IMR-90 (cell line): ENCODE results near the gene MICA. TPM values are rescaled to one million over a fixed set of nuclear protein-coding genes. Genes with fewer than 3 reads are reported as not detected.

ENCODE experiments used
- ATAC-seq: fragments of 200-7000 bp; cut with Tn5 transposase; 2 replicates; pipeline ENCODE4 v1.9.1; 2020; ENCODE audit warnings: low read depth, mild to moderate bottlenecking, moderate library complexity
- BruUV-seq: library from RNA; stranded (reverse); fragments of 400-500 nt; replicated peaks from 2 replicates; lab custom pipeline; 2021; lab: Mats Ljungman, UMichigan
- CTCF ChIA-PET: fragments of 300-600 bp; formaldehyde crosslinking; extraction: SDS; loops from one replicate; lab custom pipeline; 2021; ENCODE audit warnings: antibody characterized with exemption; lab: Yijun Ruan, JAX
- POLR2A ChIA-PET: fragments of 300-600 bp; sonication (Branson Sonifier 250); formaldehyde crosslinking; loops from one replicate; lab custom pipeline; 2022; ENCODE audit warnings: antibody characterized with exemption; ENCODE audit not compliant: unreplicated experiment; lab: Charles Lee
- DNase-seq: peaks from one replicate; pipeline ENCODE4 v3.0.0; 2013
- H2AFZ ChIP-seq: replicated peaks from 2 replicates; pipeline ENCODE3; 2013; ENCODE audit warnings: low read length, mild to moderate bottlenecking; ENCODE audit not compliant: poor library complexity
- H2AK5ac ChIP-seq: 2 replicates; pipeline ENCODE4 v1.6.1; 2013; ENCODE audit warnings: low read depth, low read length, inconsistent platforms
- H2AK9ac ChIP-seq: replicated peaks from 2 replicates; pipeline ENCODE3; 2013; ENCODE audit warnings: mild to moderate bottlenecking, low read depth, low read length, moderate library complexity; ENCODE audit not compliant: poor library complexity
- H2BK120ac ChIP-seq: 2 replicates; pipeline ENCODE4 v1.6.1; 2013; ENCODE audit warnings: low read depth, low read length, inconsistent platforms
- H2BK15ac ChIP-seq: 3 replicates; pipeline ENCODE4 v1.6.1; 2013; ENCODE audit warnings: low read depth, low read length, inconsistent platforms
- H2BK20ac ChIP-seq: 2 replicates; pipeline ENCODE4 v1.6.1; 2013; ENCODE audit warnings: low read depth, mild to moderate bottlenecking, inconsistent platforms, low read length, moderate library complexity
- H2BK5ac ChIP-seq: 2 replicates; pipeline ENCODE4 v1.6.1; 2013; ENCODE audit warnings: mild to moderate bottlenecking, low read depth, low read length, inconsistent platforms; ENCODE audit not compliant: poor library complexity, severe bottlenecking
- H3K14ac ChIP-seq: replicated peaks from 2 replicates; pipeline ENCODE4 v1.6.1; 2013; ENCODE audit warnings: low read depth, low read length, inconsistent platforms
- H3K18ac ChIP-seq: 2 replicates; pipeline ENCODE4 v1.6.1; 2013; ENCODE audit warnings: low read depth, low read length, control low read depth
- H3K23ac ChIP-seq: 2 replicates; pipeline ENCODE4 v1.6.1; 2013; ENCODE audit warnings: low read depth, low read length, inconsistent platforms
- H3K27ac ChIP-seq: 2 replicates; pipeline ENCODE4 v1.5.1; 2013; ENCODE audit warnings: mild to moderate bottlenecking, control low read depth, low read length; ENCODE audit not compliant: insufficient read depth
- H3K27me3 ChIP-seq: 2 replicates; pipeline ENCODE4 v1.6.1; 2013; ENCODE audit warnings: low read length; ENCODE audit not compliant: control insufficient read depth, insufficient read depth
- H3K36me3 ChIP-seq: 2 replicates; pipeline ENCODE4 v1.6.1; 2013; ENCODE audit warnings: low read length, mixed read lengths; ENCODE audit not compliant: control insufficient read depth, insufficient read depth
- H3K4ac ChIP-seq: 2 replicates; pipeline ENCODE4 v1.6.1; 2013; ENCODE audit warnings: low read depth, low read length, inconsistent platforms
- H3K4me1 ChIP-seq: 2 replicates; pipeline ENCODE4 v1.6.1; 2013; ENCODE audit warnings: low read length, mixed read lengths; ENCODE audit not compliant: control insufficient read depth, insufficient read depth
- H3K4me2 ChIP-seq: 2 replicates; pipeline ENCODE4 v1.6.1; 2013; ENCODE audit warnings: low read depth, mild to moderate bottlenecking, control low read depth, low read length, moderate library complexity
- H3K4me3 ChIP-seq: 2 replicates; pipeline ENCODE4 v1.5.1; 2013; ENCODE audit warnings: low read depth, mild to moderate bottlenecking, control low read depth, low read length, moderate library complexity; ENCODE audit not compliant: insufficient read depth
- H3K56ac ChIP-seq: 2 replicates; pipeline ENCODE4 v1.6.1; 2013; ENCODE audit warnings: low read length, inconsistent platforms; ENCODE audit not compliant: insufficient read depth; ENCODE audit errors: extremely low read depth
- H3K79me1 ChIP-seq, 2 experiments: 2 replicates each; pipeline ENCODE4 v1.6.1; 2013; ENCODE audit warnings: low read length in 2 of 2, inconsistent platforms in 1 of 2, low read depth in 1 of 2
- H3K9ac ChIP-seq: 2 replicates; pipeline ENCODE4 v1.6.1; 2013; ENCODE audit warnings: low read depth, low read length, control low read depth
- H3K9me1 ChIP-seq: 2 replicates; pipeline ENCODE4 v1.6.1; 2013; ENCODE audit warnings: low read length, inconsistent platforms; ENCODE audit not compliant: insufficient read depth
- H3K9me3 ChIP-seq: 2 replicates; pipeline ENCODE4 v1.6.1; 2013; ENCODE audit warnings: low read length; ENCODE audit not compliant: control insufficient read depth, insufficient read depth
- H4K20me1 ChIP-seq: 2 replicates; pipeline ENCODE4 v1.6.1; 2013; ENCODE audit warnings: low read length, inconsistent platforms; ENCODE audit not compliant: insufficient read depth
- H4K5ac ChIP-seq: 2 replicates; pipeline ENCODE4 v1.6.1; 2013; ENCODE audit warnings: mild to moderate bottlenecking, low read depth, low read length, control low read depth
- H4K8ac ChIP-seq, 2 experiments: 2 replicates each; pipeline ENCODE4 v1.6.1; 2013; ENCODE audit warnings: low read depth in 2 of 2, low read length in 2 of 2, control low read depth in 1 of 2, inconsistent platforms in 1 of 2
- H4K91ac ChIP-seq: 2 replicates; pipeline ENCODE4 v1.6.1; 2013; ENCODE audit warnings: low read depth, low read length, inconsistent platforms; ENCODE audit not compliant: insufficient read depth
- BHLHE40 ChIP-seq: fragments of 150-350 bp; IDR thresholded peaks from 2 replicates; pipeline ENCODE4 v1.6.1; 2016; ENCODE audit warnings: mild to moderate bottlenecking, low read depth, low read length
- CEBPB ChIP-seq: IDR thresholded peaks from 2 replicates; pipeline ENCODE4 v1.6.1; 2012; ENCODE audit warnings: low read depth, low read length, improper control_type of control experiment
- CHD1 ChIP-seq: IDR thresholded peaks from 2 replicates; pipeline ENCODE4 v1.6.1; 2012; ENCODE audit warnings: low read depth, low read length, improper control_type of control experiment
- CTCF ChIP-seq: conservative IDR thresholded peaks from 2 replicates; pipeline ENCODE4 v1.5.1; 2012; ENCODE audit warnings: mild to moderate bottlenecking, low read depth, low read length, improper control_type of control experiment
- ELK1 ChIP-seq: fragments of 150-350 bp; IDR thresholded peaks from 2 replicates; pipeline ENCODE4 v1.6.1; 2016; ENCODE audit warnings: low read depth, mild to moderate bottlenecking, low read length, moderate library complexity, borderline replicate concordance
- FOS ChIP-seq: fragments of 150-350 bp; IDR thresholded peaks from 2 replicates; pipeline ENCODE4 v1.6.1; 2016; ENCODE audit warnings: low read depth, low read length
- MAFK ChIP-seq: IDR thresholded peaks from 2 replicates; pipeline ENCODE4 v1.6.1; 2012; ENCODE audit warnings: low read depth, low read length, improper control_type of control experiment
- MAZ ChIP-seq: IDR thresholded peaks from 2 replicates; pipeline ENCODE4 v1.6.1; 2012; ENCODE audit warnings: low read depth, mild to moderate bottlenecking, low read length, improper control_type of control experiment, moderate library complexity, borderline replicate concordance
- MXI1 ChIP-seq: IDR thresholded peaks from 2 replicates; pipeline ENCODE4 v1.6.1; 2012; ENCODE audit warnings: low read depth, mild to moderate bottlenecking, low read length, moderate library complexity, borderline replicate concordance
- NFE2L2 ChIP-seq: fragments of 150-350 bp; IDR thresholded peaks from 2 replicates; pipeline ENCODE4 v1.6.1; 2016; ENCODE audit warnings: low read depth, mild to moderate bottlenecking, low read length
- RAD21 ChIP-seq: IDR thresholded peaks from 2 replicates; pipeline ENCODE4 v1.6.1; 2012; ENCODE audit warnings: low read length, improper control_type of control experiment
- SMC3 ChIP-seq: fragments of 150-350 bp; IDR thresholded peaks from 2 replicates; pipeline ENCODE4 v1.6.1; 2016; ENCODE audit warnings: low read depth, mild to moderate bottlenecking, antibody characterized with exemption, low read length, moderate library complexity
- USF2 ChIP-seq: fragments of 150-350 bp; IDR thresholded peaks from 2 replicates; pipeline ENCODE4 v1.6.1; 2017; ENCODE audit warnings: mild to moderate bottlenecking, antibody characterized with exemption, low read length, low read depth
- WGBS, 2 experiments: methylation state at CpG; one replicate each; pipeline versions ENCODE4 v1.1.5 to v1.1.7; 2013; ENCODE audit warnings: missing lambda C conversion rate in 2 of 2; ENCODE audit not compliant: insufficient read length in 1 of 2; ENCODE audit errors: extremely low coverage in 2 of 2; 5-methylcytosine and 5-hydroxymethylcytosine counted together
- dilution Hi-C: fragments of 300-500 bp; cut with HindIII; formaldehyde crosslinking; loops from one replicate; pipeline ENCODE4 v1.14.3; 2018; ENCODE audit warnings: low sequenced_read_pairs; ENCODE audit not compliant: unreplicated experiment
- in situ Hi-C: fragments of 300-500 bp; cut with MboI; formaldehyde crosslinking; loops from 3 replicates; pipeline ENCODE4 v1.14.3; 2019; ENCODE audit warnings: low sequenced_read_pairs, inconsistent platforms, mixed read lengths
- intact Hi-C: fragments of 100-400 bp; cut with micrococcal nuclease; formaldehyde crosslinking; loops from 2 replicates; pipeline ENCODE4 v1.10.0; 2022
- polyA plus RNA-seq, 3 experiments: library from polyadenylated mRNA; depleted of rRNA; stranded (reverse); fragments of >200 nt; gene quantifications; 2 replicates each; pipeline ENCODE4 v1.2.3, GENCODE V29; 2012; ENCODE audit warnings: low replicate concordance in 1 of 3
- total RNA-seq: library from RNA; depleted of rRNA; stranded (reverse); fragments of >200 nt; gene quantifications from 2 replicates; pipeline ENCODE4 v1.2.3, GENCODE V29; 2012

The MICA gene
- total and polyA plus RNA-seq, 2 of the 4 experiments (the other 2 are of a cell fraction): 55.9 to 67.7 TPM

GRCh38 chr6:31386977-31387376 is 16.4 kb upstream of the MICA start:
- Histone ChIP-seq H2BK20ac (no peak overlapping the region), H3K27me3 (peaks cover 14% of the 10 kb centered on the region), H2AK9ac (no peak overlapping the region), H2BK5ac (no peak overlapping the region), H3K4me3 (no peak overlapping the region), H3K23ac (no peak overlapping the region), H3K27ac (no peak overlapping the region), H3K4me2 (no peak overlapping the region), H3K18ac (no peak overlapping the region), H4K91ac (no peak overlapping the region), H3K9me3 (no peaks in the 10 kb centered on the region), H2AFZ (no peak overlapping the region), H3K56ac (no peak overlapping the region), H3K79me1 (no peaks in the 10 kb centered on the region), H2AK5ac (no peak overlapping the region), H3K9ac (no peak overlapping the region), H3K9me1 (0 out of 2 replicates have a peak, but pooled peaks cover 3% of the 10 kb centered on the region), H2BK120ac (no peak overlapping the region), H3K36me3 (no peaks in the 10 kb centered on the region), H3K4ac (no peak overlapping the region), H4K8ac (no peak overlapping the region), H4K5ac (no peak overlapping the region), H4K20me1 (no peaks in the 10 kb centered on the region), H2BK15ac (no peak overlapping the region), H3K14ac (no peak overlapping the region), H3K4me1 (no peaks in the 10 kb centered on the region)
- intact Hi-C loops (no loop called here), in situ Hi-C loops (no loop called here), dilution Hi-C loops (no loop called here)
- ChIA-PET CTCF (no interaction called here), POLR2A (no interaction called here)
- ATAC-seq (no peak), DNase-seq (no peak)
- BruUV-seq: no TSS peak
- TF ChIP-seq MAFK: no peak
- no peak for TF ChIP-seq USF2
- no peak for TF ChIP-seq CHD1
- TF ChIP-seq CTCF: no peak
- TF ChIP-seq BHLHE40: no peak
- no peak for TF ChIP-seq SMC3
- TF ChIP-seq CEBPB: no peak
- no peak for TF ChIP-seq MXI1
- TF ChIP-seq RAD21: no peak
- no peak for TF ChIP-seq FOS
- no peak for TF ChIP-seq NFE2L2
- no peak for TF ChIP-seq ELK1
- TF ChIP-seq MAZ: no peak
- WGBS, 2 experiments: no CpG with 5 or more reads among the region's 1 CpG
